ENCODE measurements around the gene SRRD.

- TF ChIP-seq EZH2 (IDR thresholded peaks at IDR 0.05) (no peak), POLR2AphosphoS5 (IDR thresholded peaks at IDR 0.05; ENCODE audit: borderline replicate concordance, low read depth, low read length) (no peak)
Observed at GRCh38 chr22:26436903-26437515, 46.7 kb upstream of the SRRD start.

Measured in SK-N-MC (cell line).